HL-60 (cell line): ENCODE data around the gene L3MBTL3.

Experiments
- CTCF ChIP-seq: IDR thresholded peaks from one replicate; pipeline ENCODE4 v1.5.1; 2011; ENCODE audit warnings: low read length, control low read depth, inconsistent platforms; ENCODE audit not compliant: insufficient read depth
- GABPA ChIP-seq: IDR thresholded peaks from 2 replicates; pipeline ENCODE4 v1.6.1; 2012; ENCODE audit warnings: low read depth
- POLR2AphosphoS5 ChIP-seq: IDR thresholded peaks from 2 replicates; pipeline ENCODE4 v1.6.1; 2012; ENCODE audit warnings: low read depth
- REST ChIP-seq: IDR thresholded peaks from 2 replicates; pipeline ENCODE4 v1.6.1; 2012; ENCODE audit warnings: low read depth; ENCODE audit not compliant: insufficient replicate concordance
- SPI1 ChIP-seq: IDR thresholded peaks from 2 replicates; pipeline ENCODE4 v1.6.1; 2012; ENCODE audit warnings: low read depth, mild to moderate bottlenecking, borderline replicate concordance

- TF ChIP-seq CTCF (no peak), SPI1 (no peak), POLR2AphosphoS5 (no peak), GABPA (no peak), REST (no peak)
Observed at GRCh38 chr6:130156908-130157307, 138.5 kb downstream of the L3MBTL3 start.
